IPS-18c (cell line): ENCODE measurements around the gene FUT3.
"Not testable (repeated sequence)": the region's sequence is repeated elsewhere in the genome, so short reads cannot be mapped to it uniquely, and the experiment has no call there.

Experiments
- H3K4me3 ChIP-seq: 2 replicates; pipeline ENCODE4 v1.7.0; 2013; ENCODE audit warnings: low read depth, mild to moderate bottlenecking, low read length, moderate library complexity; ENCODE audit not compliant: insufficient read depth
- H3K9me3 ChIP-seq: one replicate; pipeline ENCODE4 v1.6.1; 2013; ENCODE audit warnings: mild to moderate bottlenecking, low read length, moderate library complexity; ENCODE audit not compliant: control insufficient read depth, insufficient read depth

The FUT3 gene

GRCh38 chr19:5863030-5863665 is 11.9 kb upstream of the FUT3 start:
- no peak overlapping the region for H3K4me3 ChIP-seq

DNA sequence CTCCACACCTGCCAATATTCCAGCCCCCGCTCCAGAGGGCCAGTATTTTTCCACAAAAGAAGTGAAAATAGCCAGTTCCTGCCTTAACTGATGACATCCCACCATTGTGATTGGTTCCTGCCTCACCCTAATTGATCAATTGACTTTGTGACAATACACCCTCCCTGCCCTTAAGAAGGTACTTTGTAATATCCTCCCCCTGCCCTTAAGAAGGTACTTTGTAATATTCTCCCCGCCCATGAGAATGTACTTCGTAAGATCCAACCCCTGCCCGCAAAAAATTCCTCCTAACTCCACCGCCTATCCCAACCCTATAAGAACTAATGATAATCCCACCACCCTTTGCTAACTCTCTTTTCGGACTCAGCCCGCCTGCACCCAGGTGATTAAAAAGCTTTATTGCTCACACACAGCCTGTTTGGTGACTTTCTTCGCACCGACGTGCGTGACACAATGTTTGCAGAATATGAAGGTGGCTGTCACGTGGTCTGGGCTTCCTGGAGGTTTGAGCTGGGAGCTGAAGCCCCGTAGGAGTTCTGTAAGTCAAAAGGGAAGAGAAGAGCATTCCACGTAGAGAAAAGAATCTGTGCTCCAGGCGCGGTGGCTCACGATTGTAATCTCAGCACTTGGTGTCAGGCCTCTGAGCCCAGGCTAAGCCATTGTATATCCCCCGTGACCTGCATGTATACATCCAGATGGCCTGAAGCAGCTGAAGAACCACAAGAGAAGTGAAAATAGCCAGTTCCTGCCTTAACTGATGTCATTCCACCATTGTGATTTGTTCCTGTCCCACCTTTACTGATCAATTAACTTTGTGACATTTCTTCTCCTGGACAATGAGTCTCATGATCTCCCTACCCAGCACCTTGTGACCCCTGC is 6.2 kb upstream of the FUT3 start:
- Histone ChIP-seq H3K9me3 (no peaks in the 10 kb centered on the region), H3K4me3 (no peak overlapping the region)

More at GRCh38 chr19:5863030-5863665, 11.9 kb upstream of the FUT3 start:
- H3K9me3 ChIP-seq: no peaks in the 10 kb centered on the region

DNA sequence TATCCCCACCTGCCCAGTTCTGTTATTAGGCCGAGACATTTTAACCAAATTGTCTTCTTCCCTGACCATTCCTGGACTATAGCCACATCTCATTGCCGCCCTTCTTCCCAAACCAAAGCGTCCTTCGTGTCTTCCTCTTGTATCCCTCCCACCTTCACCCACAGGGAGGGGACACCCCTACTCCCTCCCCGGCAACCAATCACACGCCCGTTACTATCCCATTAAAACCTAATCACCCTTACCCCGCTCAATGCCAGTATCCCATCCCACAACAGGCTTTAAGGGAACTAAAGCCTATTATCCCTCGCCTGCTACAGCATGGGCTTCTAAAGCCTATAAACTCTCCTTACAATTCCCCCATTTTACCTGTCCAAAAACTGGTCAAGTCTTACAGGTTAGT is 3.9 kb upstream of the FUT3 start:
- H3K4me3 ChIP-seq, H3K9me3 ChIP-seq: not testable (repeated sequence)

DNA sequence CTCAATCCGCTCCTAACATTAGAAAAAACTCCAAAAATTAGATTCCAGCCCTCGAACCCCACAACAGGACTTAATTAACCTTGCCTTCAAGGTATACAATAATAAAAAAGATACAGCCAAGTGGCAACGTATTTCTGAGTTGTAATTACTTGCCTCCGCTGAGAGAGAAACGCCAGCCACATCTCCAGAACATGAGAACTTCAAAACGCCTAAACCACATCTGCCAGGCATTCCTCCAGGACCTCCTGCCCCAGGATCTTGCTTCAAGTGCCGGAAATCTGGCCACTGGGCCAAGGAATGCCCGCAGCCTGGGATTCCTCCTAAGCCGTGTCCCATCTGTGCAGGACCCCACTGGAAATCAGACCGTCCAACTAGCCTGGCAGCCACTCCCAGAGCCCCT is 2.9 kb upstream of the FUT3 start:
- not testable (repeated sequence) for H3K4me3 ChIP-seq, H3K9me3 ChIP-seq

DNA sequence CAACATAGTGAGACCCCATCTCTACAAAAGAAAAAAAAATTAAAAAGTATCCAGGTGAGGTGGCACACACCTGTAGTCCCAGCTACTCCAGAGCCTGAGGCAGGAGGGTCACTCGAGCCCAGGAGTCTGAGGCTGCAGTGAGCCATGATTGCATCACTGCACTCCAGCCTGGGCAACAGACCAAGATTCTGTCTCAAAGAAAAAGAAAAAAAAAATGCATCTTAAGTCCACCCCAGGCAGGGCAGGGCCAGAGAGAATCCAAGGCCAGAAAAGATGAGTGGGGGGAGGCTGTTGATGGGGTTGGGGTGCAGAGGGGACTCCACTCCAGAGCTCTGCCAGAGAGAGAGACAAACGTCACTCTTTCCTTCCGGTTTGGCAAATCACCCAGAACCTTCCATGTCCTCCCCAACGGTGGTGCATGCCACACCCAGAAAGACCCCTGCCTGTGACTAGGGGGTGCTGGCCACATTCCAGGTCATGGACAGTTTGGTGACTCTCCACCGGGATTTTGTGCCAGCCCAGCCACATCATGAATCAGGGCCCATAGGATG is 431 bp downstream of the FUT3 start:
- Histone ChIP-seq H3K4me3 (no peak overlapping the region), H3K9me3 (peaks cover 3% of the 10 kb centered on the region)

- H3K4me3 ChIP-seq: no peak overlapping the region
- H3K9me3 ChIP-seq: peaks cover 3% of the 10 kb centered on the region
Observed at GRCh38 chr19:5850189-5850588, 1.1 kb downstream of the FUT3 start.

- H3K9me3 ChIP-seq, H3K4me3 ChIP-seq: not testable (repeated sequence)
Observed at GRCh38 chr19:5848621-5849020, 2.6 kb downstream of the FUT3 start.

GRCh38 chr19:5847846-5848245 is 3.4 kb downstream of the FUT3 start:
- not testable (repeated sequence) for H3K4me3 ChIP-seq, H3K9me3 ChIP-seq

DNA sequence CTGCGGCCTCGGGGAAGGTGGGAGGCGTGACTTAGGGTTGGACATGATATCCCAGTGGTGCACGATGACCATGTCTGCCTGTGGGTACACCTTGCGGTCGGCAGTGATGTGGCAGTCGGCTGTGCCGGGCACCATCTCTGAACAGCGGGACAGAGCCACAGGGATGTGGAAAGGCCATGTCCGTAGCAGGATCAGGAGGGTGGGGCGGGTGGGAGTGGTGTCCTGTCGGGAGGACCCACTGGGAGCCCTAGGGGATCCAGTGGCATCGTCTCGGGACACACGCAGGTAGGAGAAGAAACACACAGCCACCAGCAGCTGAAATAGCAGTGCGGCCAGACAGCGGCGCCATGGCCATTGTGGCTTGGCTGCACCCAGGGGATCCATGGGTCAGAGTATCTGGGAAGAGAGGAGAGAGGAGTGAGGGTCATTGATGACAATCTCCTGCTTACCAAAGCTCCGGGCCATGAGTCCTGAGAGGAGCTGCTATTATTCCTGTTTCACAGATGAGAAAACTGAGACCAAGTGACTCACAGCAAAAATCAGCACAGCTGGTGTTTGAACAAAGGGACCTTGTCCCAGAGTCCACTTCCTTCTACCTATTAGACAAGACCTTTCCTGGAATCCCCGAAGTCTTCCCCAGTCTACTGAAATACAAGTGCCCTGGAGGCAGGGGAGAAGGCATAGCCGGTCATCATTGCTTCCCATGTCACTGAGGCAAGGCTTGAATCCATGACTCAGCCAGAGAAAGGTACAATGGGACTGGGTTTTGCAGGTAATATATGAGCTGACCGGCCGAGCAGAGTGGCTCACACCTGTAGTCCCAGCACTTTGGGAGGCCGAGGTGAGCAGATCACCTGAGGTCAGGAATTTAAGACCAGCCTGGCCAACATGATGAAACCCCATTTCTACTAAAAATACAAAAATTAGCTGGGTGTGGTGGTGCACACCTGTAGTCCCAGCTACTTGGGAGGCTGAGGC is 6.5 kb downstream of the FUT3 start:
- Histone ChIP-seq H3K9me3 (peaks cover 3% of the 10 kb centered on the region), H3K4me3 (no peak overlapping the region)

DNA sequence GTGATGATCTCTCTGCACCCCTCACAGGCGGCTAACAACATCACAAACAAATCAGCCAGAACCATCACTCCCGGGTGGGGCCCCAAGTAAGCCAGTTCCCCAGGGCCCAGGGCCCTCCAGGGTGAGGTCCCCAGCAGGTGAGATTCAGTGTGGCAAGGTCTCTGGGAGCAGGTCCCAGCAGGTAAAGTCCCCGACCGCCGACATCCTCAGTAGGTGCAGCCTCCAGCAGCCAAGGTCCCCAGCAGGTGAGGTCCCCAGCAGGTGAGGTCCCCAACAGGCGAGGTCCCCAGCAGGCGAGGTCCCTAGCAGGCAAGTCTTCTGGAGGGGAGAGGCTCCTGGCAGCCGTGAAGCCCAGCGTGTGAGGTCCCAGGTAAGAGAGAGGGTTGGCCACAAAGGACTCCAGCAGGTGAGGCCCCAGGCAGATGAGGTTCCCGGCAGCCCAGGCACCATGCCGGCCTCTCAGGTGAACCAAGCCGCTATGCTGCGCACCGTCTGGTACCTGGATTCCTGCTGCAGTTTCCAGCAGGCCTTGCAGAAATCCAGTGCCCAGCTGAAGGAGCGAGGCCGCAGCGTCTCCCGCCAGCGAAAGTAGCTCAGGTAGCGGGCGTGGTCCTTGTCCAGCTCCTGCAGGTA is 7.8 kb downstream of the FUT3 start:
- H3K4me3 ChIP-seq: no peak overlapping the region

GRCh38 chr19:5841735-5842111 is 9.5 kb downstream of the FUT3 start:
- H3K9me3 ChIP-seq, H3K4me3 ChIP-seq: not testable (repeated sequence)

More for the DNA sequence above, 7.8 kb downstream of the FUT3 start:
- peaks cover 3% of the 10 kb centered on the region for H3K9me3 ChIP-seq

- no peak within 1 kb of the TSS for H3K4me3 ChIP-seq
Observed at GRCh38 chr19:5839065-5840017, 11.9 kb downstream of the FUT3 start, which contains the start of gene FUT6. Gene FUT6, minus strand, starts transcription at chr19:5839702. Its CDS starts 7,135 bp downstream, at chr19:5832567.

DNA sequence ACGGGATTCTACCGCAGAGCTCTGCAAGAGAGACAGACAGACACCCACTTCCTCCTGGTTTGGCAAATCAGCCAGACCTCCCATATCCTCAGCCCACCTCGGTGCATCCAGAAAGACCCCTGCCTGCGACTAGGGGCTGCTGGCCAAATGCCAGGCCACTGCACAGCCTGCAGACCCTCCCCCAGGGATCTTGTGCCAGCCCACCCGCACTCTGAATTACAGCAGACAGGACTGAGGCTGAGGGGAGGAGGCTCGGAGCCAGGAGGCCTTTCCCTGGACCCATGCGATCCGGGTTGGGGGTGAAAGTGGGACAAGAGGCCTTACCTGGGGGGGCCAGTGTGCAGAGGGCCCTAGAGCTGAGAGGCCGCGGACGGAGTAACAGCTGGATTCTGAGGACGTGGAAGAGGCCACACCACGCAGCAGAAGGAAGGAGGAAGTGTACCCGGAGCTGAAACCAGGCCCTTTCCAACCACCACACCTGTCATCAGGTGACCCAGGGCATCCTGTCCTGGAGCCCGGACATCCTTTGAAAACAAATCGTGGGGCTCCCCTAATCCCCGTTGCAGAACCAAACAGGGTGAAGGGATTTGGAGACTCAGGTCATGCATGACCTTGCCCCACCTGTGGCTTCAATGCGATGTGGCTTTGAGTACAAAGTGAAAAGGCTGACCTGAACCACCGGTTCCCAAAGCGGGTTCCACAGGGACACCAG is 12.7 kb downstream of the FUT3 start:
- no peak overlapping the region for H3K4me3 ChIP-seq

More at GRCh38 chr19:5839065-5840017, 11.9 kb downstream of the FUT3 start, which contains the start of gene FUT6:
- no peaks in the 10 kb centered on the region for H3K9me3 ChIP-seq

DNA sequence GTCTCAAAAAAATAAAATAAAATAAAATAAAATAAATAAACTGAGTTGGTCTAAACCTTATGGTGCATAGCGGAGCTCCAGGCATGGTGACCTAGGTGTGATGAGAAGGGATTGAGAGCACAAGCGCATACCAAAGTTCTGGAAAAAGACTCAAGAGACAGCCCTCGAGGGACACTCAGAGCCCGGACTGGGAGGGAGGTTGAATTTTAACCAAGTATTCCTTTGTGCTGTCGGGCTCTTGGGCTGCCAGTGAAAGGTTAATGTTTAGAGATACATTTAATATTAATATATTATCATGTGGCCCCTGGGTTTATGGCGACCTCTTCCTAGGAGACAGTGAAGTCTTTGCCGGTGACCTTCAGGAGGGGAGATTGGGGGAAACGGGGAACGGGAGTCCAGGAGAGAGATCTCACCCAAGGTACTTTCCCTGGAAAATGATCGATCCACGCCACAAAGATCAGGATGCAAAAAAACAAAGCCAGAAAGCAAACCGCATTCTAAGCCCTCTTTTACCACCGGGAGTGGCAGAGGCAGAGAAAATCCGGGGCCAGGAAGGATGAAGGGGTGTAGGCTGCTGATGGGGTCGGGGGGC is 13.4 kb downstream of the FUT3 start:
- Histone ChIP-seq H3K4me3 (no peak overlapping the region), H3K9me3 (no peaks in the 10 kb centered on the region)

More for the DNA sequence above, 12.7 kb downstream of the FUT3 start:
- no peaks in the 10 kb centered on the region for H3K9me3 ChIP-seq
